ENCODE data around the gene GZMB. TPM values are rescaled to one million over a fixed set of nuclear protein-coding genes. Genes with fewer than 3 reads are reported as not detected.

GZMB gene
- total RNA-seq, 4 donors from 2014 or later = 2.8 to 122 TPM; not detected in 2

DNA sequence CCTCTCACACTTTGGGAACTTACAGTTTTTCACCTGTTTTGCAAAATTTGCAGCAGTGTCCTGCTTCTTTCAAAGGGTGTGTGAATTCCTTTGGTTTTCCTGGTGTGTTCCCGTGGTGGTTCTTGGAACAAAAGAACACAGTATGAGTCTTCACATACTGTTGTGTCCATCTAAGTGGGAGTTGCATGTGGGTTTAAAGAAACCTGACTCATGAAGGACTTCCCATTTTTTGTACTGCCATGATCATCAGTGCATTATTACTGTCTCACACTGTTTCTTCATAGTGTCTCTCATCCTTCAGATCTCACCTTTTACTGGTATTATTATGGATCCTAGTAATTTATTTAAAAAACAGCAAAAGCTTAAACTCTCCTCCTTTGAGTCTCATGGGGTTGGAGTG lies 20.7 kb downstream of the GZMB start:
- Histone ChIP-seq H3K36me3 (no peaks in the 10 kb centered on the region), H3K4me3 (no peak overlapping the region), H3K27me3 (no peaks in the 10 kb centered on the region), H3K27ac (no peak overlapping the region), H3K4me1 (no peaks in the 10 kb centered on the region), H3K9me3 (no peaks in the 10 kb centered on the region)
- TF ChIP-seq, protein P1, sequence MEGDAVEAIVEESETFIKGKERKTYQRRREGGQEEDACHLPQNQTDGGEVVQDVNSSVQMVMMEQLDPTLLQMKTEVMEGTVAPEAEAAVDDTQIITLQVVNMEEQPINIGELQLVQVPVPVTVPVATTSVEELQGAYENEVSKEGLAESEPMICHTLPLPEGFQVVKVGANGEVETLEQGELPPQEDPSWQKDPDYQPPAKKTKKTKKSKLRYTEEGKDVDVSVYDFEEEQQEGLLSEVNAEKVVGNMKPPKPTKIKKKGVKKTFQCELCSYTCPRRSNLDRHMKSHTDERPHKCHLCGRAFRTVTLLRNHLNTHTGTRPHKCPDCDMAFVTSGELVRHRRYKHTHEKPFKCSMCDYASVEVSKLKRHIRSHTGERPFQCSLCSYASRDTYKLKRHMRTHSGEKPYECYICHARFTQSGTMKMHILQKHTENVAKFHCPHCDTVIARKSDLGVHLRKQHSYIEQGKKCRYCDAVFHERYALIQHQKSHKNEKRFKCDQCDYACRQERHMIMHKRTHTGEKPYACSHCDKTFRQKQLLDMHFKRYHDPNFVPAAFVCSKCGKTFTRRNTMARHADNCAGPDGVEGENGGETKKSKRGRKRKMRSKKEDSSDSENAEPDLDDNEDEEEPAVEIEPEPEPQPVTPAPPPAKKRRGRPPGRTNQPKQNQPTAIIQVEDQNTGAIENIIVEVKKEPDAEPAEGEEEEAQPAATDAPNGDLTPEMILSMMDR (IDR thresholded peaks at IDR 0.05) = no peak
- TF ChIP-seq POLR2A (IDR thresholded peaks at IDR 0.05) = no peak
- DNase-seq = no peak
- intact Hi-C loops (cut with DNase I; ENCODE audit: low total_unique reads) = no loop called here

DNA sequence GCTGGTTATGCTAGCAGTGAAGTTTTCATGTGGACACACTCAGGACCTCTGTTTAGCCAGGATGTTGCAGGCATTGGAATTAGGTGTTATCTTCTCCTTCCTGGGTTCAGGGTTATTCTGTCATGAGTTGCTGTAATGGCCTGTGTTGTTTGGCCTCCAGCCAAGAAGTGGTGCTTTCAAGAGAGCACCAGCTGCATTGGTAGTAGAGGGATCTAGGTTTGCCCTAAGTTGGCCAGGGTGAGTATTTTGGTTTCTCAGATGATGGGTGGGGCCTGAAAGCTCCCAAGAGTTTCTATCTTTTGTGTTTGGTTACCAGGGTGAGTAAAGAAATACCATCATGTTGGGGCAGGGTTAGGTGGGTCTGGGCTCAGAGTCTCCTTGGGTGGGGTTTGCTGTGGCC lies 21.8 kb downstream of the GZMB start:
- H3K36me3 ChIP-seq = no peaks in the 10 kb centered on the region
- no peak overlapping the region for H3K4me3 ChIP-seq
- DNase-seq = no peak
- H3K27me3 ChIP-seq = no peaks in the 10 kb centered on the region
- H3K27ac ChIP-seq = no peak overlapping the region
- TF ChIP-seq, protein P1 (IDR thresholded peaks at IDR 0.05) = no peak
- no peak for TF ChIP-seq POLR2A (IDR thresholded peaks at IDR 0.05)
- intact Hi-C loops (cut with DNase I; ENCODE audit: low total_unique reads) = no loop called here
- H3K9me3 ChIP-seq = no peaks in the 10 kb centered on the region
- H3K4me1 ChIP-seq = no peaks in the 10 kb centered on the region

DNA sequence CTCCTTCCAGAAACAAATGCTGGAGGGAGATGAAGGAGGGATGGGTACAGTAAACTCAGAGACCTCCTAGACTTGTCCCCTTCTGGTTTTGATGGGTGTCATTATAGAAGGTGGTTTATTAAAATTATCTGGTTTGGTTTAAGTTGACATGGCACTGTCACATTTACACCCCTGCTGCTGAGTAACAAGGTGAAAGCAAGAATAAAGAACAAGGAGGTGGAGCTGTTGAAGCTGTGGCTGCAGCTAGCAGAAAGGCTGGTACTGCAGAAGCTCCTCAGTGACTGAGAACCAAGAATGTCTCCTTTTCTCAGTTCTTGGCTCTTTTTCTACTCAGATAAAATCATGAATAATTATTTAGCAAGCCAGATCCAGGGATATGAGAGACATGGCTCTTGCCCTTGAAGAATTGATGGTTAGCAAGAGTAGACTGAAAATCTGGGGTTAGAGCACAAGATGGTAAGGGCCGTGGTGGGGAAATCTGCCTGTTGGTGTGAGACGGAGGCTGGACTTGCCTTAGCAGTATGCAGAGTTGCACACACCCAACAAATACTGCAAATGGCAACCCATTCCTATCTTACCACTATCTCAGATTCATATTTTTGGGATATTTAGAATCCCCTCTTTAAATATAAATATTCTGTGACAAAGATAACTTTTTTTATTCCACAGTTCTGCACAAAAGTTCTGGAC lies 24.2 kb downstream of the GZMB start, which contains the start of gene GZMH:
Gene GZMH, minus strand, starts transcription at position 31 of the 690 bp plus-strand sequence. CDS start 72 bp downstream, outside the sequence.
- Histone ChIP-seq H3K27me3 (no peaks in the 10 kb centered on the region), H3K9me3 (no peaks in the 10 kb centered on the region), H3K27ac (no peak within 1 kb of the TSS), H3K36me3 (no peaks in the 10 kb centered on the region), H3K4me3 (no peak within 1 kb of the TSS), H3K4me1 (no peaks in the 10 kb centered on the region)
- no peak for TF ChIP-seq POLR2A (IDR thresholded peaks at IDR 0.05)
- TF ChIP-seq, protein P1 (IDR thresholded peaks at IDR 0.05) = no peak
- no peak for DNase-seq
- intact Hi-C loops (cut with DNase I; ENCODE audit: low total_unique reads) = no loop called here

DNA sequence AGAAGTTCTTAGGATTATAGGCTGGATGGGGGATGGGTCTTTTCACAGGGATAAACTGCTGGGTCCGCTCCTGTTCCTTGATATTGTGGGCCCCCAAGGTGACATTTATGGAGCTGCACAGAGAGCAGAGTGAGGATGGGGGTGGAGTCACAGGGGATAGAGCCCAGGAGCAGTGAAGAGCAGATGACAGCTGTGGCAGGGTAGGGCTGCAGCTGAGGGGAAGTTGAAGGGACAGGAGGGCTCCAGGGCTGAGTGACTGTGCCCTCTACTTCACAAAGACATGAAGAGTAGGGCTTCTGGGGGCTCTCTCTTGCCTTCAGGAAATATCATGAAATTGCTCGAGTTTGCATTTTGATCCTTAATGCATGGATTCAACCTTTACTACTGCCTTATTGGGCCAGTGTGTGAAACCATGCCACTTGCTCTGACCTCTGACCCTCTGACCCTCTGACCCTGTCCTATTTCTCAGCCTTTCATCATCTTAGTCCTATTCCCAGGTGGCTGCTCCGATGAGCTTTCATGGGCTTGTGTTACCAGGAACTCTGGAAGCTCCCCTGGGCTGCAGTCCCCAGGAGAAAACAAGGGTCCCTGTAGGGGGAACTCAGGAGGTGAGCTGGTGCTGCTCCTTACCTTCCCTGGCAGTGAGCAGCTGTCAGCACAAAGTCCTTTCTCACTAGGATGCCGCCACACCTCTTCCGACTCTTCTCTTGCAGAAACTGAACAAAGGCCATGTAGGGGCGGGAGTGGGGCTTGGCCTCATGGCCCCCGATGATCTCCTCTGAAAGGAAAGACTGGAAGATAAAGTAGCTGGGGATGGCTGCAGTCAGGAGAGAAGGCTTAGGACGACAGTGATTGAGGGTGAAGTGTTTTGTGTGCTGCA lies 26.1 kb downstream of the GZMB start:
- intact Hi-C loops (cut with DNase I; ENCODE audit: low total_unique reads) = no loop called here
- no peak overlapping the region for H3K4me3 ChIP-seq
- DNase-seq = no peak
- H3K27me3 ChIP-seq = no peaks in the 10 kb centered on the region
- H3K4me1 ChIP-seq = no peaks in the 10 kb centered on the region
- no peak overlapping the region for H3K27ac ChIP-seq
- H3K36me3 ChIP-seq = no peaks in the 10 kb centered on the region
- H3K9me3 ChIP-seq = no peaks in the 10 kb centered on the region
- TF ChIP-seq, protein P1 (IDR thresholded peaks at IDR 0.05) = no peak
- no peak for TF ChIP-seq POLR2A (IDR thresholded peaks at IDR 0.05)

DNA sequence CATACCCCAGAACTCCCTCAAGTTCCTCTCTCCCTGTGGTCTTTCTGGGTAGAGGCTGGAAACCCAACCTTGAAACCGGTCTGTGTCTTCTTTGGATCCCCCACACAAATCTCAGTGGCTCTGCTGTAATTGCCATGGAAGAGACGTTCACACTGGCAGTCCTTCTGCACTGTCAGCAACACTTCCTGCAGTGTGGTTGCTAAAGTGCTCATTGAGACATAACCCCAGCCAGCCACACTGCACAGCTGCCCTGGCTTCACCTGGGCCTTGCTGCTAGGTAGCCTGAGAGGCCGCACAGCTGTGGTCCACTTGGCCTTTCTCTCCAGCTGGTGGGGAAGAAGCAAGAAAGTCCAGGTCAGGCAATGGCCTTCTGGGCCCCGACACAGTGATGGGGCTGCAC lies 26.9 kb downstream of the GZMB start:
- Histone ChIP-seq H3K4me1 (no peaks in the 10 kb centered on the region), H3K36me3 (no peaks in the 10 kb centered on the region), H3K4me3 (no peak overlapping the region), H3K27ac (no peak overlapping the region), H3K9me3 (no peaks in the 10 kb centered on the region), H3K27me3 (no peaks in the 10 kb centered on the region)
- no peak for DNase-seq
- TF ChIP-seq, protein P1 (IDR thresholded peaks at IDR 0.05) = no peak
- TF ChIP-seq POLR2A (IDR thresholded peaks at IDR 0.05) = no peak
- intact Hi-C loops (cut with DNase I; ENCODE audit: low total_unique reads) = no loop called here
